ENCODE results near the gene AK5. TPM values are rescaled to one million over a fixed set of nuclear protein-coding genes. Genes with fewer than 3 reads are reported as not detected.
"Not testable (repeated sequence)": the region's sequence is repeated elsewhere in the genome, so short reads cannot be mapped to it uniquely, and the experiment has no call there.

AK5 gene
- total RNA-seq, 4 donors from 2014 or later, result 1.1 to 2.1 (median 1.2) TPM; not detected in 1

- Histone ChIP-seq H3K36me3 (no peaks in the 10 kb centered on the region), H3K9me3 (no peaks in the 10 kb centered on the region), H3K27ac (no peak overlapping the region), H3K27me3 (no peaks in the 10 kb centered on the region), H3K4me3 (no peak overlapping the region), H3K4me1 (no peaks in the 10 kb centered on the region)
- no peak for TF ChIP-seq POLR2A (IDR thresholded peaks at IDR 0.05)
- TF ChIP-seq POLR2AphosphoS5 (IDR thresholded peaks at IDR 0.05), result no peak
- TF ChIP-seq, protein P1, sequence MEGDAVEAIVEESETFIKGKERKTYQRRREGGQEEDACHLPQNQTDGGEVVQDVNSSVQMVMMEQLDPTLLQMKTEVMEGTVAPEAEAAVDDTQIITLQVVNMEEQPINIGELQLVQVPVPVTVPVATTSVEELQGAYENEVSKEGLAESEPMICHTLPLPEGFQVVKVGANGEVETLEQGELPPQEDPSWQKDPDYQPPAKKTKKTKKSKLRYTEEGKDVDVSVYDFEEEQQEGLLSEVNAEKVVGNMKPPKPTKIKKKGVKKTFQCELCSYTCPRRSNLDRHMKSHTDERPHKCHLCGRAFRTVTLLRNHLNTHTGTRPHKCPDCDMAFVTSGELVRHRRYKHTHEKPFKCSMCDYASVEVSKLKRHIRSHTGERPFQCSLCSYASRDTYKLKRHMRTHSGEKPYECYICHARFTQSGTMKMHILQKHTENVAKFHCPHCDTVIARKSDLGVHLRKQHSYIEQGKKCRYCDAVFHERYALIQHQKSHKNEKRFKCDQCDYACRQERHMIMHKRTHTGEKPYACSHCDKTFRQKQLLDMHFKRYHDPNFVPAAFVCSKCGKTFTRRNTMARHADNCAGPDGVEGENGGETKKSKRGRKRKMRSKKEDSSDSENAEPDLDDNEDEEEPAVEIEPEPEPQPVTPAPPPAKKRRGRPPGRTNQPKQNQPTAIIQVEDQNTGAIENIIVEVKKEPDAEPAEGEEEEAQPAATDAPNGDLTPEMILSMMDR (IDR thresholded peaks at IDR 0.05), result no peak
- TF ChIP-seq EP300 (IDR thresholded peaks at IDR 0.05), result no peak
- DNase-seq (ENCODE audit: low spot score in 2 of 2), result no peak
- 73% methylated on average over 4 of the region's 4 CpGs for WGBS
Measured at GRCh38 chr1:77504986-77505385, 223.2 kb downstream of the AK5 start.

GRCh38 chr1:77506771-77507170 lies 225.0 kb downstream of the AK5 start:
- Histone ChIP-seq H3K27ac (no peak overlapping the region), H3K27me3 (no peaks in the 10 kb centered on the region), H3K9me3 (no peaks in the 10 kb centered on the region), H3K4me3 (no peak overlapping the region), H3K4me1 (no peaks in the 10 kb centered on the region), H3K36me3 (no peaks in the 10 kb centered on the region)
- 73% methylated on average over 4 of the region's 4 CpGs for WGBS
- TF ChIP-seq EP300 (IDR thresholded peaks at IDR 0.05) (no peak), POLR2A (IDR thresholded peaks at IDR 0.05) (no peak), POLR2AphosphoS5 (IDR thresholded peaks at IDR 0.05) (no peak)
- TF ChIP-seq, protein P1 (IDR thresholded peaks at IDR 0.05), result no peak
- DNase-seq (ENCODE audit: low spot score in 2 of 2), result no peak

DNA sequence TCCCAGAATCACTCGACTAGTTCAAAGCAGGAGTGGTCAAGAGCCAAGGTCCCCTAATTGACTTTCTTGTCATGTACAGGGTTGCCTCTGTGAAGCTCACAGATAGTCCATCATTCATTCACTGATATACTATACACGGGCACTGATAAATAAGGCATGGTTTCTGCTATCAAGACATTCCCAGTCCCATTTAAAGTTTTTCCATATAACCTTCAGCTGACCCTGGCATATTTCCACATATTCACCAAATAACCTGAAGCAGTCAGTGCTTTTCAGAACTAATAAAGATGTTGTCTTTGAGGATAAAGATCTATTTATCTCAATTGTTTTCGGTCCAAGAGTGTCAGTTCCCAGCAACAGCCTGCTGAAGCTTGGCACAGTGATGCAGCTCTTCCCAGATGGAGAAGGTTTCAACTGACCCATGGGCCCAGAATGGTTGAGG lies 227.3 kb downstream of the AK5 start:
- DNase-seq (ENCODE audit: low spot score in 2 of 2), result no peak
- H3K27me3 ChIP-seq, result no peaks in the 10 kb centered on the region
- H3K9me3 ChIP-seq, result no peaks in the 10 kb centered on the region
- H3K4me3 ChIP-seq, result no peak overlapping the region
- H3K27ac ChIP-seq, result no peak overlapping the region
- WGBS, result 76% methylated on average over 3 of the region's 3 CpGs
- no peak for TF ChIP-seq POLR2A (IDR thresholded peaks at IDR 0.05)
- TF ChIP-seq, protein P1 (IDR thresholded peaks at IDR 0.05), result no peak
- TF ChIP-seq POLR2AphosphoS5 (IDR thresholded peaks at IDR 0.05), result no peak
- TF ChIP-seq EP300 (IDR thresholded peaks at IDR 0.05), result no peak
- no peaks in the 10 kb centered on the region for H3K4me1 ChIP-seq
- no peaks in the 10 kb centered on the region for H3K36me3 ChIP-seq

DNA sequence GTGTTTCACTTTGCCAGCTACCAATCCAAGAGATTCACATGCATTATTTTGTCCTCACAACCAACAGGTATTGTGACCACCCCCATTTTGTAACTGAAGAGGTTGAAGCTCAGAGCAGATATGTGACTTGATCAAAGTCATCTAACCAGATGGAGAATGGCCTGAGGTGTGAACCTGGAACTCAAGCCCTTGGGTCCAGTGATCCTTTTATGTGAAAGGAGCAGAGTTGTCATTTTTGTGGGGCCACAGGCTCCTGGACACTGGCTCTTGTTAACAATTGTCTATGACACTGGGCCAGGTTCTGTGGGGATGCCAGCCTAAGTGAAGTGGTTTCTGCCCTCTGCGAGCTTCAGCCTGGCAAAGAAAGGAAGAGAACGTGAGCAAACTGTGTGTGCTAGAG lies 228.1 kb downstream of the AK5 start:
- Histone ChIP-seq H3K27me3 (no peaks in the 10 kb centered on the region), H3K9me3 (no peaks in the 10 kb centered on the region), H3K4me3 (no peak overlapping the region), H3K27ac (no peak overlapping the region), H3K36me3 (no peaks in the 10 kb centered on the region), H3K4me1 (peaks cover 5% of the 10 kb centered on the region)
- TF ChIP-seq POLR2AphosphoS5 (IDR thresholded peaks at IDR 0.05), result no peak
- TF ChIP-seq EP300 (IDR thresholded peaks at IDR 0.05), result no peak
- WGBS, result 88% methylated on average over 2 of the region's 2 CpGs
- no peak for DNase-seq (ENCODE audit: low spot score in 2 of 2)

DNA sequence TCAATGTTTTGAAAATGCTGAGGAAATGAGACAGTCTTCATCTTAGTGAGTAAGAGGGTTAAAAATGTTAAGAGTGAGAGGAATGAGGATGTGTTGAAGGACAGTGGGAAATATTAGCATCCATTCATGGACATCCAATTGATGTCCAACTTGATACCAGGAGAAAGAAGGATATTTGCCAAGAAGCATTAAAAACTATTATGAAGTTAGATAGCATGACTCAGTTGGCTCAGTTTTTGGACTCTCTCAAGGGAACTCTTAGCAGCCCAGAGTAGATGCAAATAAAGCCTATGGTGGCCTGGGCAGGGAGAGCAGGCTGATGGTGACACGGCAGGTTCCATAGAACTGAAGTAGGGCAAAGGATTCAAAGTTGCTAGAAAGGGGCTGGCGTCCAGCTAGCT lies 229.6 kb downstream of the AK5 start:
- 95% methylated on average over 2 of the region's 2 CpGs for WGBS
- Histone ChIP-seq H3K27ac (no peak overlapping the region), H3K27me3 (no peaks in the 10 kb centered on the region), H3K4me3 (no peak overlapping the region), H3K4me1 (peaks cover 9% of the 10 kb centered on the region), H3K36me3 (no peaks in the 10 kb centered on the region), H3K9me3 (no peaks in the 10 kb centered on the region)
- no peak for TF ChIP-seq POLR2A (IDR thresholded peaks at IDR 0.05)
- no peak for TF ChIP-seq POLR2AphosphoS5 (IDR thresholded peaks at IDR 0.05)
- no peak for TF ChIP-seq EP300 (IDR thresholded peaks at IDR 0.05)
- TF ChIP-seq, protein P1 (IDR thresholded peaks at IDR 0.05), result no peak
- no peak for DNase-seq (ENCODE audit: low spot score in 2 of 2)

DNA sequence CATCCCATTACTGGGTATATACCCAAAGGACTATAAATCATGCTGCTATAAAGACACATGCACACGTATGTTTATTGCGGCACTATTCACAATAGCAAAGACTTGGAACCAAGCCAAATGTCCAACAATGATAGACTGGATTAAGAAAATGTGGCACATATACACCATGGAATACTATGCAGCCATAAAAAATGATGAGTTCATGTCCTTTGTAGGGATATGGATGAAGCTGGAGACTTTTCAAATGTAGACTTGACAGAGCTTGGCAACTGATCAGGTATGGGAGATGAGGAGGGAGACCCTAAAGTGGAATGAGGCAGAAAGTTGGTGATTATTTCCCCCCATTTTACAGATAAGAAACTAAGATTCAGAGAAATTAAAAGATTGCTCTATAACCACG lies 230.8 kb downstream of the AK5 start:
- H3K4me3 ChIP-seq; H3K9me3 ChIP-seq; DNase-seq (ENCODE audit: low spot score in 2 of 2); H3K27me3 ChIP-seq; H3K36me3 ChIP-seq; H3K27ac ChIP-seq; H3K4me1 ChIP-seq: not testable (repeated sequence)
- 95% methylated on average over 3 of the region's 3 CpGs for WGBS

Data from suprapubic skin (tissue), 4 donors.